ENCODE results near the gene SKP1.

The SKP1 gene

DNA sequence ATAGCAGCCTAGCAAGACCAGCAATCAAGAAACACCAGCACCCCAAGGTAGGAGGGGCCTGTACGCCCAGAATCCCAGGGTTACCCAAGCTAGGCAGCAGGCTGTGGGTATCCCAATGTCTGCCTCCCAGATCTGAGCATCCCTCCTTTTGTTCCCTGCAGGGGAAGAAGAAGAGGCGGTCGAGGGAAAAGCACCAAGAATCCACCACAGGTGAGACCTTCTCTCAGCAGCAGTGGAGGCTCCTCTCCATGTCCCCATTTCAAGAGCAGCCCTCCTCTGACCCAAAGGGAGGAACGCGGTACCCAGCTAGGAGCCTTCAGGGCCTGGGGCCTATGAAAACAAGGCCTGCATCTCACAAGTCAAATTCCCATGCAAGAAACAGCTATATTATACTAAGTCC, 33.3 kb downstream of the SKP1 start:
- no peak for DNase-seq

- no peak for DNase-seq
Observed at GRCh38 chr5:134142806-134143205, 33.9 kb downstream of the SKP1 start.

DNA sequence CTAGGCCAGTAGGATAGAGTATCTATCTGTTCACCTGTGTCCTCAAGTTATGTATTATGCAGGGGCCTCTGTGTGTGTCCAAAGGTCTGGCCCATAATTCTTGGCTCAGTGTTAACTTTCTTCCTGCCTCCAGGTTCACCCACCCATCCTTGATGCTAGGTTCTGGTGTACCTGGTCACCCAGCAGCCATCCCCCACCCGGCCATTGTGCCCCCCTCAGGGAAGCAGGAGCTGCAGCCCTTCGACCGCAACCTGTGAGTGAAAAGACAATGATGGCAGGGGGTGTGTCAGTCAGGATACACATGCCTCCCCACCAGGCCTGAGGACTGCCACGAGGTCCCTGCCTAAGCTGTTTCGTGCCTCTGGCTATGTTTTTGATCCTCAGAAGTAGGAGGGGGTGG, 34.7 kb downstream of the SKP1 start:
- no peak for DNase-seq

GRCh38 chr5:134141331-134142050, 35.3 kb downstream of the SKP1 start:
- peak; percentile 35 for DNase-seq

DNA sequence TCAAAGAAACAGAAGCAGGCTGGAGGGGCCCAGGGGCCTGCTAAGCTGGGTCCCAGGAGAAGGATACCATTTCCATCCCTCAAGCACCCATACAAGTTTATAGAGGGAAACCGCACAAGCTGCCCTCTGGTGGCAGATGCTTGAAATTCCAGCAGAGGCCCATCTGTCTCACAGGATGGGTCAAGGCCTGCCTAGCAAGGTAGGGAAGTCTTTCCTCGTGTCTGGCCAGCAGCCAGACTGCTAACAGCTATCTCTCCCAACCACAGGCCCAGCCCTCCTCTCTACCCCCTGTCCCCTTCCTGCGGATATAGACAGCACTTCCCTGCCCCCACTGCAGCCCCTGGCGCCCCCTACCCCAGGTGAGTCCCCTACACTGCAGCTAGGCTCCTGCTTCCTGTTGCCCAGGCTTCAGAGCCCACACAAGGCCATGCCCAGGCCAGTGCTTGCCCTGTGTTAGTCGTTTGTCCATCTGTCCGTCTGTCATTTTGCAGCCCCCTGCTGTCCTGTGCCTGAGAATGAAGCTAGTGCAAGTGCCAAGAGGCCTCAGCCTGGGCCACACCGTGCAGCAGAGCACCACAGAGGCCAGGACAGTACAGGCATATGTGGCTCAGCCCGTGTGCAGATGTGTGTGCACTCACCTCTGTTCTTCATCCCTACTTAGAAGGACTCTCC, 36.1 kb downstream of the SKP1 start:
- peak; percentile 74 for DNase-seq

DNA sequence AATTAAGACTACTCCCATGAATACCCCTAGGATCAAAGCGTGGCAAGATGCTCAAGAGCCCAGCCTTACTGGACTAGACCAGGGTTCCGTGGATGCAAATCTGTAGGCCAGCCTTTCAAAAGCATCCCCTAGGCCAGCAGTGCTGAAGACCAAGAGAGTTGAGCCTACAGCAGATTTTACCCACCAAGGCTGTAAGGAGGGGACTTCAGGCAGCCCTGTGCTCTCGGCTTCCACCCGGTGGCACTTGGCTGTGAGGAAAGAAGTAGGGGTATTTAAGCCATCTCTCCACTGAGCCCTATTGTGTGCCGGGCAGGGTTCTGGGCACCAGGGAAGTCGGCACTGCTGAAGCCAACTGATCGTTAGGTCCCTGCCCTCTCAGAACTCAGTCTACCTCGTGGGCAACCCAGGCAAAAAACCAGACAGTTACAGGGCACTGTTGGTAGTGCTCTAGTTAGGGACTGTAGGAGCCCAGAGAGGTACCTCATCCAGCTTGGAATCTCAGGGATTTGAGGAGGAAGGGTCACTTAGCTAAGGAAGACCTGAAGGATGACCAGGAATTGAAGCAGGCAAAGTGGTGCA, 36.8 kb downstream of the SKP1 start:
- no peak for DNase-seq

- DNase-seq: peak; percentile 2
Observed at GRCh38 chr5:134139377-134139851, 37.3 kb downstream of the SKP1 start.

DNA sequence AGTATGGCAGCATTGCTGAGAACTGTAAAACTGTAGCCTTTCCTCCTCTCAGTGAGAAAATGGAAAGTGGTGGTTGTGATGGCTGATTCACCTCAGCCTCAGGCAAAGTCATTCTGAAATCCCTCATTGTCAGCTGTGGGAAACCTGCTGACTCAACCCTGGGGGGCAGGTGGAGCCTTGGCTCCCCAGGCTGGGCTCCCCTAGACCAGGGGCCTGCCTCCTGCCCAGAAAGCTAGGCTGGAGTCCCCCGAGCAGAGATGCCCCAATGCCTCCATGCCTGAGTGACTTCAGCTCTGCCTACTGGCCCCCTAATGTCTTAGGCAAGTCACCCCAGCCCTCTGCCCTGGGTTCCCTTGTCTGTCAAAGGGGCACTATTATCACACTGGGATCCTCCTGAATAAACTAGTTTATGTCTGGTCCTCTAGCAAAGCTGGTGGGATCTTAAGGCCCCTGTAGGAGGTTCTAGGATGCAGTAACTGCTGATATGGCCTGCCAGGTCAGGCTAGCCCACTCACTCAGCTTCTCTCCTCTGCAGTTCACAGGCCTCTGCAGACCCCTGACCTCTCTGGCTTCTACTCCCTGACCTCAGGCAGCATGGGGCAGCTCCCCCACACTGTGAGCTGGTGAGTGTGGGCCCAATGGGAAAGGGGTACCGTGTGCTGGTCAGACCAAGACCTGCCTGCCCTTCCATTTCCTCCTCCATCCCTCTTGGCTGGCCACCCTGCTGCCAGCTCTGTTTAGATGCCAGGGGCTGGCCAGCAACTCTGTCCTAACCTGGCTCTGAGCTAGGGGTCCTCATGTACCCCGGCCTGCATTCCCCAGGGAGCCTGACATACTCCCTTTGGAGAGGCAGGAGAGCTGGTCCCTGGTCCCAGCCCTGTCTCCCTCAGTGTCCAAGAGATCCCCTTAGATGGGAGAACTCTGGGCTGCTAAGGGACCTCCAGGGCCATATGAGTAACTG, 38.1 kb downstream of the SKP1 start:
- peak; percentile 80 for DNase-seq

GRCh38 chr5:134136771-134137170, 40.0 kb downstream of the SKP1 start:
- DNase-seq: peak; percentile 4

DNA sequence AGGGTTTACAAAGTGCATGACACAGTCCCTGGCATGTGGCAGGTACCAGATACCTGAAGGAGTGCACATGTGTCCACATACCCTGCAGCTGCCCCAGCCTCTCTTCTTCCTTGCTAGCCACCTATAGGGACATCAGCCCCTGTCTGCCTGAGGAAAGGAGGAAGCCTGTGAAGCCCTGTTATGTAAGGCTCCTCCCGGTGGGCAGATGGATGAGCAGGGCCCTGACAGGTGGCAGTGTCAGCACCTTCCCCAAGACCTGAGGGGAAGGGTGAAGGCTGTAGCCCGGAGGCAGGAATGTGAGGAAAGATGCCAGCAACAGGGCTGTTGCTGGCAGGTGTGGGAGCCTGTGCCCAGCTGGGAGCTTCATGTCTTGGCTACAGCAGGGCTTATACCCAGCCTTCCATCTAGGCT, 40.5 kb downstream of the SKP1 start:
- DNase-seq: no peak

DNA sequence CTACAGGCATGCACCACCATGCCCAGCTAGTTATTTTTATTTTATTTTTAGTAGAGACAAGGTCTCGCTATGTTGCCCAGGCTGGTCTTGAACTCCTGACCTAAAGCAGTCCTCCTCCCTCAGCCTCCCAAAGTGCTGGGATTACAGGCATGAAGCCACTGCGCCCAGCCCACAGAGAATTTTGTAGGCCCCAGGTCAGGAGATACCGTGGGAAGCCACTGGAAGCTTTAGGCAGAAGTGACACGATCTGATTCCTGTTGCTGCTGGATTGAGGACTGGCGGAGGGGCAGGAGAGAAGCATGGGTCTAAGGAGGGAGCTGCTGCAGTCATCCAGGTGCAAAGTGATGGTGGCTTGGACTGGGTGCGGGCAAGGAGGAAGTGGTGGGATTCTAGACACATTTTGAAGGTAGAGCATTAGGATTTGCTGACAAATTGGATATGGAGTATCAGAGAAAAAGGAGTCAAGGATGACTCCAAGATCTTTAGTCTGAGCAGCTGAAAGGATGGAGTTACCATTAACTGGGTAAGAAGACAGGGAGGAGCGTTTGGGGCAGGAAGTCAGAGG, 41.6 kb downstream of the SKP1 start:
- no peak for DNase-seq

DNA sequence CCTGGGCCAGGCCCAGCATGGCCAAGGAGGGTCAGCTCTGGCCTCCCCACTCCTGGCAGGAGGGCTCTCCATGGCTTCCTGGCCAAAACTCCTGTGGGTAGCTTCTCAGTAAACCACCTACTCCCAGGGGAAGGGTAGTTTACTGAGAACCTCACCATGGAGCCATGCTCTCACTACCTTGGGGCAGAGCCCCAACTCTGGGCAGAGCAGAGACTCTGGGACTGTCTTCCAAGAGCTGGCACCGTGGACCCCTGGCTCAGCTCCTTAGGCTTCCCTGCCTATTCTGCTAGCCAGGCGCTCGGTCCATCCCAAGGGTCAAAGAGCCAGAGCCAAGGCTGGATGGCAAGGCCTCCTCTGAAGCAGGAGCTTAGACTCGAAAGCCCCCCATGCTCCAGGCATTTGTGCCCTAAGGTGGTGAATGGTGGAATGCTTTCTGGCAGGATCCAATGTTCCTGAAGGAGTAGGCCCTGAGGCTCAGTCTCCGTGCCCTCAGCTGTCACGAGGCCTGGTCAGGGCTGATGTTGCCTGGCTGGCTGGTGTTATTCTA, 42.7 kb downstream of the SKP1 start:
- no peak for DNase-seq

- DNase-seq: no peak
Observed at GRCh38 chr5:134133188-134133994, 43.4 kb downstream of the SKP1 start.

DNA sequence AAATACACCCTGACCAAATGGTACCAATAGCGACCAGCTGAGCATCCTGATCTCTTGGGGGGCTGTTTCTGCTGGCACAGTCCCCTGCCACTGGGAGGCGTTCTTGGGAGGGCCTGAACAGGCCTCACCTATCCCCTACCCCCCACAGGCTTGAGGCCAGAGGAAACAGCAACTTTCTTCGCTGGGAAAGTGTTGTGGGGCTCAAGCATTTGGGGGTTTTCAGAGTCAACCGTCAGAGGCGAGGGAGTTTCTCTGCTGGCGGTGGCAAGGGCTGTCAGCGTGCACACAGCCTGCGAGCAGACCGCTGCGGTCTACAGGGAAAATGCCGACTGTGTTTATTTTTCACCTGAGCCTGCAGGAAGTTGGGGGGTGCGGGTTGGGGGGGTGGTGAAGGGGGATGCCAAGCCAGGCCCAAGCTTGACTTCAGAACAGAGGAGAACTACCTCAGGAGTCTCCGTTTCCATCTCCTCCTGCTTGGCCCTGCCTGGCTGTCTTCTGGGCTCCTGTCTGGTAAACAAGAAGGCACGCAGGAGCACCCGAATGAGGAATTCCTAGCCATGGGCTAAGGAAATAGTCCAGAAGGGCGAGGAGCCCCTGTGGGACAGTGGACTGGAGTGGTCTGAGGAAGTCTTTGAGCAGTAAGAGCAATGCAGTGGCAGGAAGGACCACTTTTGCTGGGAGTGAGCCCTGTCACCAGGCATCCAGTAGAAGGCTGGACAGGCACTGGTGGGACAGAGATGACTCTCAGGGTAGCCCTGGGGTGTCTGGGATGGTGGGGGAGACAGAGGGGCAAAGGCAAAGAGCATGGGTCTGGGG, 44.2 kb downstream of the SKP1 start:
- peak; percentile 73 for DNase-seq

- no peak for DNase-seq
Observed at GRCh38 chr5:134131578-134132350, 45.0 kb downstream of the SKP1 start.

- DNase-seq: peak; percentile 63
Observed at GRCh38 chr5:134131165-134131564, 45.6 kb downstream of the SKP1 start.

DNA sequence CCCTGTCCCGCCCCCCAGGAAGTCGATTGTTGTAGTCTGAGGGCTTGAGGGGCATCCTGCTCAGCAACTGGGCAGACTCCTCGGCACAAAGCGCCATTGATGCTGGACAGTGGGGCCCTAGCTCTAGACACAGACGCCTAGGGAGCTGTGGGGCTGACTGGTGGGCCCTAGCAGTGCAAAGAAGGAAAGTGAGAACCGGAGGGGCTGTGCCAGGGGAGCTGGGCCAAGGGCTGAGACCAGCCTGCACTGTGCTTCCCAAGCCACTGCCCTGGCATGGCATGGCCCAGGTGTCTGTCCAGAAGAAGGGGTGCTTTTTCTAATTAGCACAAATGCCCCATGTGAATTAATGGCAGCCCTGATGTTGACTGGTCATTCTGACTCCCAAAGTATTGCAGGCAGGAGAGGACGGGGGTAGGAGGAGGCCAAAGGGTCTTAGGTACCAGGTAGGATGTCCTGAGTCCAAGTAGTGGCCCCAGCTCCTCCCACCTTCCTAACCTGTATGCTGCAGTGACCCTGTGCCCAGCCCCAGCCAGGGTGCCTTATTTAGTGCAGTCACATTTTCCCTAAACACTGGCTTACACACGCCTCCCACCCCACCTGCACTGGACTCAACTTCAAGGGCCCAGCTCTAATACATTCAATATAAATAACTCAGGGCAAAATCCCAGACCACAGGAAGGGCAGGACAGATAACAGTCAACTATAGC, 46.4 kb downstream of the SKP1 start:
- DNase-seq: no peak

- DNase-seq: no peak
Observed at GRCh38 chr5:134129411-134130238, 47.1 kb downstream of the SKP1 start.

Data from stimulated activated CD4-positive, alpha-beta T cell treated with anti-CD3 and anti-CD28 coated beads, Interleukin-4, amount 100 ng/mL, for 24 hours (primary cell).